Measurements from ENCODE around the gene NAB2.
"Not testable (repeated sequence)": the region's sequence is repeated elsewhere in the genome, so short reads cannot be mapped to it uniquely, and the experiment has no call there.

The NAB2 gene

GRCh38 chr12:57049119-57049446 lies 39.8 kb upstream of the NAB2 start:
- H3K27ac ChIP-seq (ENCODE audit: low read length) = no peak overlapping the region
- no peak overlapping the region for H3K9ac ChIP-seq (ENCODE audit: low read depth, low read length)
- no peaks in the 10 kb centered on the region for H3K9me3 ChIP-seq (ENCODE audit: insufficient read depth, low read depth, low read length)
- H3K36me3 ChIP-seq (ENCODE audit: insufficient read depth, low read depth, low read length) = no peaks in the 10 kb centered on the region
- H3K27me3 ChIP-seq (ENCODE audit: insufficient read depth, low read length) = no peaks in the 10 kb centered on the region; the same call in 1 of the 2 replicates
- no peaks in the 10 kb centered on the region for H3K4me1 ChIP-seq (ENCODE audit: insufficient read depth, low read length)
- H3K4me3 ChIP-seq (ENCODE audit: low read length) = no peak overlapping the region

GRCh38 chr12:57049890-57050289 lies 39.0 kb upstream of the NAB2 start, which contains the start of gene MYO1A:
Gene MYO1A (minus strand): TSS chr12:57050129. CDS start chr12:57048323, 1,806 bp downstream.
- Histone ChIP-seq H3K27me3 (ENCODE audit: insufficient read depth, low read length) (no peaks in the 10 kb centered on the region; the same call in 1 of the 2 replicates), H3K36me3 (ENCODE audit: insufficient read depth, low read depth, low read length) (no peaks in the 10 kb centered on the region), H3K4me1 (ENCODE audit: insufficient read depth, low read length) (no peaks in the 10 kb centered on the region), H3K9ac (ENCODE audit: low read depth, low read length) (no peak within 1 kb of the TSS), H3K4me3 (ENCODE audit: low read length) (no peak within 1 kb of the TSS), H3K27ac (ENCODE audit: low read length) (no peak within 1 kb of the TSS), H3K9me3 (ENCODE audit: insufficient read depth, low read depth, low read length) (0 out of 2 replicates have a peak, but pooled peaks cover 2% of the 10 kb centered on the region)

- H3K9me3 ChIP-seq (ENCODE audit: insufficient read depth, low read depth, low read length) = 0 out of 2 replicates have a peak, but pooled peaks cover 2% of the 10 kb centered on the region
- H3K4me1 ChIP-seq (ENCODE audit: insufficient read depth, low read length) = no peaks in the 10 kb centered on the region
- no peak overlapping the region for H3K9ac ChIP-seq (ENCODE audit: low read depth, low read length)
- no peaks in the 10 kb centered on the region; the same call in 1 of the 2 replicates for H3K27me3 ChIP-seq (ENCODE audit: insufficient read depth, low read length)
- H3K36me3 ChIP-seq (ENCODE audit: insufficient read depth, low read depth, low read length) = peaks cover 4% of the 10 kb centered on the region; the same call in 1 of the 2 replicates
- no peak overlapping the region for H3K4me3 ChIP-seq (ENCODE audit: low read length)
- no peak overlapping the region for H3K27ac ChIP-seq (ENCODE audit: low read length)
Measured at GRCh38 chr12:57051011-57051410, 37.9 kb upstream of the NAB2 start.

GRCh38 chr12:57053146-57053545 lies 35.8 kb upstream of the NAB2 start:
- H3K4me3 ChIP-seq (ENCODE audit: low read length); H3K4me1 ChIP-seq (ENCODE audit: insufficient read depth, low read length); H3K9ac ChIP-seq (ENCODE audit: low read depth, low read length); H3K9me3 ChIP-seq (ENCODE audit: insufficient read depth, low read depth, low read length); H3K27ac ChIP-seq (ENCODE audit: low read length); H3K27me3 ChIP-seq (ENCODE audit: insufficient read depth, low read length): not testable (repeated sequence)
- peaks cover 25% of the 10 kb centered on the region for H3K36me3 ChIP-seq (ENCODE audit: insufficient read depth, low read depth, low read length)

GRCh38 chr12:57053901-57054300 lies 35.0 kb upstream of the NAB2 start:
- H3K9me3 ChIP-seq (ENCODE audit: insufficient read depth, low read depth, low read length); H3K4me1 ChIP-seq (ENCODE audit: insufficient read depth, low read length); H3K27ac ChIP-seq (ENCODE audit: low read length); H3K27me3 ChIP-seq (ENCODE audit: insufficient read depth, low read length); H3K4me3 ChIP-seq (ENCODE audit: low read length); H3K9ac ChIP-seq (ENCODE audit: low read depth, low read length): not testable (repeated sequence)
- peaks cover 32% of the 10 kb centered on the region for H3K36me3 ChIP-seq (ENCODE audit: insufficient read depth, low read depth, low read length)

GRCh38 chr12:57055824-57056223 lies 33.1 kb upstream of the NAB2 start:
- Histone ChIP-seq H3K4me3 (ENCODE audit: low read length) (no peak overlapping the region), H3K27ac (ENCODE audit: low read length) (no peak overlapping the region), H3K9me3 (ENCODE audit: insufficient read depth, low read depth, low read length) (0 out of 2 replicates have a peak, but pooled peaks cover 2% of the 10 kb centered on the region), H3K4me1 (ENCODE audit: insufficient read depth, low read length) (no peaks in the 10 kb centered on the region), H3K27me3 (ENCODE audit: insufficient read depth, low read length) (no peaks in the 10 kb centered on the region), H3K9ac (ENCODE audit: low read depth, low read length) (no peak overlapping the region), H3K36me3 (ENCODE audit: insufficient read depth, low read depth, low read length) (peaks cover 51% of the 10 kb centered on the region)

- H3K36me3 ChIP-seq (ENCODE audit: insufficient read depth, low read depth, low read length) = peaks cover 59% of the 10 kb centered on the region
- H3K4me3 ChIP-seq (ENCODE audit: low read length) = no peak overlapping the region
- H3K27me3 ChIP-seq (ENCODE audit: insufficient read depth, low read length) = no peaks in the 10 kb centered on the region
- no peak overlapping the region for H3K27ac ChIP-seq (ENCODE audit: low read length)
- H3K9ac ChIP-seq (ENCODE audit: low read depth, low read length) = no peak overlapping the region
- H3K9me3 ChIP-seq (ENCODE audit: insufficient read depth, low read depth, low read length) = 0 out of 2 replicates have a peak, but pooled peaks cover 2% of the 10 kb centered on the region
- H3K4me1 ChIP-seq (ENCODE audit: insufficient read depth, low read length) = no peaks in the 10 kb centered on the region
Measured at GRCh38 chr12:57057067-57057751, 31.7 kb upstream of the NAB2 start.

GRCh38 chr12:57058454-57058853 lies 30.5 kb upstream of the NAB2 start:
- Histone ChIP-seq H3K9me3 (ENCODE audit: insufficient read depth, low read depth, low read length) (0 out of 2 replicates have a peak, but pooled peaks cover 2% of the 10 kb centered on the region), H3K36me3 (ENCODE audit: insufficient read depth, low read depth, low read length) (peaks cover 70% of the 10 kb centered on the region), H3K4me3 (ENCODE audit: low read length) (no peak overlapping the region), H3K27me3 (ENCODE audit: insufficient read depth, low read length) (no peaks in the 10 kb centered on the region), H3K4me1 (ENCODE audit: insufficient read depth, low read length) (no peaks in the 10 kb centered on the region), H3K27ac (ENCODE audit: low read length) (no peak overlapping the region), H3K9ac (ENCODE audit: low read depth, low read length) (no peak overlapping the region)

- Histone ChIP-seq H3K4me3 (ENCODE audit: low read length) (no peak overlapping the region), H3K36me3 (ENCODE audit: insufficient read depth, low read depth, low read length) (peaks cover 85% of the 10 kb centered on the region), H3K9ac (ENCODE audit: low read depth, low read length) (no peak overlapping the region), H3K4me1 (ENCODE audit: insufficient read depth, low read length) (no peaks in the 10 kb centered on the region), H3K27me3 (ENCODE audit: insufficient read depth, low read length) (no peaks in the 10 kb centered on the region), H3K9me3 (ENCODE audit: insufficient read depth, low read depth, low read length) (no peaks in the 10 kb centered on the region), H3K27ac (ENCODE audit: low read length) (no peak overlapping the region)
Measured at GRCh38 chr12:57063991-57064685, 24.8 kb upstream of the NAB2 start.

GRCh38 chr12:57066245-57066644 lies 22.7 kb upstream of the NAB2 start:
- Histone ChIP-seq H3K27me3 (ENCODE audit: insufficient read depth, low read length) (no peaks in the 10 kb centered on the region), H3K4me3 (ENCODE audit: low read length) (no peak overlapping the region), H3K9ac (ENCODE audit: low read depth, low read length) (no peak overlapping the region), H3K36me3 (ENCODE audit: insufficient read depth, low read depth, low read length) (peaks cover 87% of the 10 kb centered on the region), H3K27ac (ENCODE audit: low read length) (no peak overlapping the region), H3K9me3 (ENCODE audit: insufficient read depth, low read depth, low read length) (no peaks in the 10 kb centered on the region), H3K4me1 (ENCODE audit: insufficient read depth, low read length) (no peaks in the 10 kb centered on the region; the same call in 1 of the 2 replicates)

- no peaks in the 10 kb centered on the region for H3K27me3 ChIP-seq (ENCODE audit: insufficient read depth, low read length)
- no peaks in the 10 kb centered on the region for H3K9me3 ChIP-seq (ENCODE audit: insufficient read depth, low read depth, low read length)
- H3K4me3 ChIP-seq (ENCODE audit: low read length) = no peak overlapping the region
- no peaks in the 10 kb centered on the region; the same call in 1 of the 2 replicates for H3K4me1 ChIP-seq (ENCODE audit: insufficient read depth, low read length)
- H3K36me3 ChIP-seq (ENCODE audit: insufficient read depth, low read depth, low read length) = peaks cover 74% of the 10 kb centered on the region
- peak overlapping the region; percentile 31 for H3K27ac ChIP-seq (ENCODE audit: low read length)
- no peak overlapping the region for H3K9ac ChIP-seq (ENCODE audit: low read depth, low read length)
Measured at GRCh38 chr12:57069523-57069922, 19.4 kb upstream of the NAB2 start.

GRCh38 chr12:57072661-57073060 lies 16.3 kb upstream of the NAB2 start:
- Histone ChIP-seq H3K4me3 (ENCODE audit: low read length) (no peak overlapping the region), H3K27ac (ENCODE audit: low read length) (no peak overlapping the region), H3K9me3 (ENCODE audit: insufficient read depth, low read depth, low read length) (no peaks in the 10 kb centered on the region), H3K27me3 (ENCODE audit: insufficient read depth, low read length) (no peaks in the 10 kb centered on the region), H3K4me1 (ENCODE audit: insufficient read depth, low read length) (no peaks in the 10 kb centered on the region; the same call in 1 of the 2 replicates), H3K36me3 (ENCODE audit: insufficient read depth, low read depth, low read length) (peaks cover 52% of the 10 kb centered on the region), H3K9ac (ENCODE audit: low read depth, low read length) (no peak overlapping the region)
